DOHH2 (cell line): Measurements from ENCODE around the gene RPAP2.

Source experiments
- EZH2phosphoT487 ChIP-seq: fragments of 200-600 bp; sonication (generic); IDR thresholded peaks from 2 replicates; pipeline ENCODE4 v1.6.1; 2017; ENCODE audit warnings: borderline replicate concordance, mild to moderate bottlenecking, antibody characterized with exemption, low read length, moderate library complexity, mixed read lengths
- TF ChIP-seq, protein P1 (sequence below): fragments of 200-600 bp; sonication (generic); IDR thresholded peaks from one replicate; pipeline ENCODE4 v1.5.1; 2014; ENCODE audit warnings: antibody characterized with exemption, mild to moderate bottlenecking, low read depth, low read length; ENCODE audit not compliant: poor library complexity, severe bottlenecking

DNA sequence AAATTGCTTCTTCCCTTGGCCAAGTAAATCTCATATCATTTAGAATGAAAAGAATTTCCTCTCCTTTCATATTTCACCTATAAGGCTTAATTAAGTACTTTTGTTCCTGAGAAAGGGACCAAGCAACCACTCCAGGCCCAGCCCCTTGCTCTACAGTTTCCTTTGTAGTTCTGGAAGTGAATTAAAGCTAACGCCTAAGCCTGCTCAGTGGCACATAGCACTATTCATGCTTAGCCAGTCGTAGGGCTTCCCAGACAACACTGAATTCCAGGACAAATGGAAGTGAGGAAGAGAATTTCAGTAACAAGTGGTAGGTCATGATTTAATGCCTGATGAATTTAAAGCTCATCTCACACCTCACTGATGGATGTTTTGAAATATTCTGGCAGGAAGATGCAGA is 73.3 kb downstream of the RPAP2 start:
- TF ChIP-seq, protein P1, sequence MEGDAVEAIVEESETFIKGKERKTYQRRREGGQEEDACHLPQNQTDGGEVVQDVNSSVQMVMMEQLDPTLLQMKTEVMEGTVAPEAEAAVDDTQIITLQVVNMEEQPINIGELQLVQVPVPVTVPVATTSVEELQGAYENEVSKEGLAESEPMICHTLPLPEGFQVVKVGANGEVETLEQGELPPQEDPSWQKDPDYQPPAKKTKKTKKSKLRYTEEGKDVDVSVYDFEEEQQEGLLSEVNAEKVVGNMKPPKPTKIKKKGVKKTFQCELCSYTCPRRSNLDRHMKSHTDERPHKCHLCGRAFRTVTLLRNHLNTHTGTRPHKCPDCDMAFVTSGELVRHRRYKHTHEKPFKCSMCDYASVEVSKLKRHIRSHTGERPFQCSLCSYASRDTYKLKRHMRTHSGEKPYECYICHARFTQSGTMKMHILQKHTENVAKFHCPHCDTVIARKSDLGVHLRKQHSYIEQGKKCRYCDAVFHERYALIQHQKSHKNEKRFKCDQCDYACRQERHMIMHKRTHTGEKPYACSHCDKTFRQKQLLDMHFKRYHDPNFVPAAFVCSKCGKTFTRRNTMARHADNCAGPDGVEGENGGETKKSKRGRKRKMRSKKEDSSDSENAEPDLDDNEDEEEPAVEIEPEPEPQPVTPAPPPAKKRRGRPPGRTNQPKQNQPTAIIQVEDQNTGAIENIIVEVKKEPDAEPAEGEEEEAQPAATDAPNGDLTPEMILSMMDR: no peak
- TF ChIP-seq EZH2phosphoT487: no peak
